Smooth muscle cell (in vitro differentiated cells): ENCODE data around the gene CBX4. TPM values are rescaled to one million over a fixed set of nuclear protein-coding genes. Genes with fewer than 3 reads are reported as not detected.

ENCODE experiments used
- DNase-seq: peaks from one replicate; lab custom pipeline; 2025; ENCODE audit not compliant: unreplicated experiment; lab: John Stamatoyannopoulos, UW
- H2AFZ ChIP-seq: fragments of 200-600 bp; sonication (generic); 2 replicates; pipeline ENCODE4 v1.6.0; 2016; ENCODE audit warnings: antibody characterized with exemption, low read depth, mild to moderate bottlenecking
- H3F3A ChIP-seq: fragments of 200-600 bp; sonication (generic); 2 replicates; pipeline ENCODE4 v1.6.0; 2017; ENCODE audit warnings: antibody characterized with exemption, low read depth
- H3K27ac ChIP-seq: fragments of 200-600 bp; sonication (generic); 2 replicates; pipeline ENCODE4 v1.5.1; 2016; ENCODE audit warnings: low read depth, mild to moderate bottlenecking
- H3K27me3 ChIP-seq: fragments of 200-600 bp; sonication (generic); 2 replicates; pipeline ENCODE4 v1.6.1; 2016; ENCODE audit warnings: low read depth, mild to moderate bottlenecking
- H3K36me3 ChIP-seq: fragments of 200-600 bp; sonication (generic); 2 replicates; pipeline ENCODE4 v1.5.1; 2016; ENCODE audit warnings: low read depth
- H3K4me1 ChIP-seq: fragments of 200-600 bp; sonication (generic); 2 replicates; pipeline ENCODE4 v1.5.1; 2016; ENCODE audit warnings: low read depth
- H3K4me2 ChIP-seq: fragments of 200-600 bp; sonication (generic); 2 replicates; pipeline ENCODE4 v1.6.0; 2016; ENCODE audit warnings: mild to moderate bottlenecking
- H3K4me3 ChIP-seq: fragments of 200-600 bp; sonication (generic); 2 replicates; pipeline ENCODE4 v1.5.1; 2016; ENCODE audit warnings: mild to moderate bottlenecking
- H3K79me2 ChIP-seq: fragments of 200-600 bp; sonication (generic); 2 replicates; pipeline ENCODE4 v1.6.0; 2016; ENCODE audit warnings: low read depth, mild to moderate bottlenecking
- H3K9ac ChIP-seq: fragments of 200-600 bp; sonication (generic); 2 replicates; pipeline ENCODE4 v1.6.0; 2016; ENCODE audit warnings: low read depth
- H3K9me3 ChIP-seq: fragments of 200-600 bp; sonication (generic); replicated peaks from 2 replicates; pipeline ENCODE4 v1.5.1; 2016; ENCODE audit warnings: low read depth
- H4K20me1 ChIP-seq: fragments of 200-600 bp; sonication (generic); 2 replicates; pipeline ENCODE4 v1.6.0; 2016; ENCODE audit warnings: low read depth
- CTCF ChIP-seq: fragments of 200-600 bp; sonication (generic); IDR thresholded peaks from 2 replicates; pipeline ENCODE4 v1.5.1; 2017; ENCODE audit warnings: borderline replicate concordance, mild to moderate bottlenecking, antibody characterized with exemption; ENCODE audit not compliant: insufficient read depth, poor library complexity, severe bottlenecking
- WGBS: methylation state at CpG from one replicate; pipeline ENCODE4 v1.1.7; 2016; ENCODE audit warnings: low lambda C conversion rate; 5-methylcytosine and 5-hydroxymethylcytosine counted together
- polyA plus RNA-seq: library from polyadenylated mRNA; unstranded; fragments of >200 nt; fragmentation: Nextera tagmentation; extraction: Ambion mirVana; gene quantifications from 2 replicates; pipeline ENCODE4 v1.2.1, GENCODE V29; 2016
- total RNA-seq: library from RNA; depleted of rRNA; stranded (reverse); fragments of >200 nt; gene quantifications from 2 replicates; pipeline ENCODE4 v1.2.3, GENCODE V29; 2014

Gene CBX4
- total and polyA plus RNA-seq, 2 experiments from 2014 or later, result 17.4 to 44.6 TPM

GRCh38 chr17:79843816-79844800, 4.9 kb upstream of the CBX4 start:
- Histone ChIP-seq H3K9ac (peak overlapping the region; percentile 42), H3K36me3 (no peaks in the 10 kb centered on the region), H4K20me1 (no peaks in the 10 kb centered on the region), H2AFZ (peak overlapping the region; percentile 93), H3K4me2 (peak overlapping the region; percentile 100), H3K79me2 (no peaks in the 10 kb centered on the region), H3K27me3 (peaks cover 32% of the 10 kb centered on the region), H3K27ac (peak overlapping the region; percentile 84), H3K4me1 (peaks cover 31% of the 10 kb centered on the region), H3F3A (peaks cover 24% of the 10 kb centered on the region), H3K4me3 (peak overlapping the region; percentile 62), H3K9me3 (no peaks in the 10 kb centered on the region)
- TF ChIP-seq CTCF, result no peak
- peak; percentile 21 for DNase-seq
- 5% methylated on average over 50 of the region's 89 CpGs for WGBS

GRCh38 chr17:79843474-79843815, 4.2 kb upstream of the CBX4 start:
- Histone ChIP-seq H3K4me1 (peaks cover 31% of the 10 kb centered on the region), H3K9me3 (no peaks in the 10 kb centered on the region), H3K27ac (peak overlapping the region; percentile 19), H3K79me2 (no peaks in the 10 kb centered on the region), H3F3A (peaks cover 24% of the 10 kb centered on the region), H3K27me3 (peaks cover 32% of the 10 kb centered on the region), H3K4me3 (peak overlapping the region; percentile 62), H2AFZ (peak overlapping the region; percentile 93), H3K9ac (peak overlapping the region; percentile 42), H3K36me3 (no peaks in the 10 kb centered on the region), H3K4me2 (peak overlapping the region; percentile 100), H4K20me1 (peaks cover 1% of the 10 kb centered on the region)
- 3% methylated on average over 23 of the region's 39 CpGs for WGBS
- no peak for TF ChIP-seq CTCF
- DNase-seq, result no peak

- peak overlapping the region; percentile 100 for H3K4me2 ChIP-seq
- H3K36me3 ChIP-seq, result no peaks in the 10 kb centered on the region
- 5% methylated on average over 62 of the region's 66 CpGs for WGBS
- TF ChIP-seq CTCF, result no peak
- peaks cover 4% of the 10 kb centered on the region for H3K79me2 ChIP-seq
- peaks cover 24% of the 10 kb centered on the region for H3F3A ChIP-seq
- peak overlapping the region; percentile 93 for H2AFZ ChIP-seq
- no peak overlapping the region for H3K27ac ChIP-seq
- peaks cover 7% of the 10 kb centered on the region for H4K20me1 ChIP-seq
- no peak for DNase-seq
- H3K9ac ChIP-seq, result no peak overlapping the region
- H3K4me1 ChIP-seq, result peaks cover 35% of the 10 kb centered on the region
- no peaks in the 10 kb centered on the region for H3K9me3 ChIP-seq
- peaks cover 32% of the 10 kb centered on the region for H3K27me3 ChIP-seq
- H3K4me3 ChIP-seq, result peak overlapping the region; percentile 62
Observed at GRCh38 chr17:79842656-79843473, 3.6 kb upstream of the CBX4 start.
